CD14-positive monocyte (primary cell): ENCODE measurements around the gene MSMB. TPM values are rescaled to one million over a fixed set of nuclear protein-coding genes. Genes with fewer than 3 reads are reported as not detected.

Source experiments
- DNase-seq, 3 donors: peaks; one replicate each; pipeline ENCODE4 v3.0.0-alpha.2; 2011 to 2022
- H2AFZ ChIP-seq: 2 replicates; pipeline ENCODE4 v1.6.0; 2012; ENCODE audit warnings: mild to moderate bottlenecking, low read depth, low read length, inconsistent platforms; ENCODE audit not compliant: insufficient read depth, poor library complexity, severe bottlenecking
- H3K27ac ChIP-seq, 2 donors: 1 replicate in 1 of 2; 2 replicates in 1 of 2; pipeline ENCODE4 v1.5.1; 2012 to 2013; ENCODE audit warnings: low read length in 2 of 2, control low read depth in 1 of 2, inconsistent platforms in 1 of 2, low read depth in 1 of 2, mild to moderate bottlenecking in 1 of 2
- H3K27me3 ChIP-seq, 2 donors: one replicate each; pipeline versions ENCODE4 v1.6.0 to v1.6.1; 2011 to 2013; ENCODE audit warnings: low read length in 2 of 2; ENCODE audit not compliant: control insufficient read depth in 2 of 2, insufficient read depth in 2 of 2
- H3K36me3 ChIP-seq, 2 donors: replicated peaks in 1 of 2; 1 replicate in 1 of 2; 2 replicates in 1 of 2; pipeline versions ENCODE4 v1.5.1 to v1.6.1; 2012 to 2013; ENCODE audit warnings: low read length in 2 of 2, control low read depth in 1 of 2, inconsistent platforms in 1 of 2, mild to moderate bottlenecking in 1 of 2; ENCODE audit not compliant: insufficient read depth in 2 of 2, control insufficient read depth in 1 of 2
- H3K4me1 ChIP-seq, 2 donors: 1 replicate in 1 of 2; 2 replicates in 1 of 2; pipeline versions ENCODE4 v1.5.1 to v1.6.1; 2012 to 2013; ENCODE audit warnings: low read length in 2 of 2, control low read depth in 1 of 2, inconsistent platforms in 1 of 2, mild to moderate bottlenecking in 1 of 2, moderate library complexity in 1 of 2; ENCODE audit not compliant: insufficient read depth in 2 of 2, control insufficient read depth in 1 of 2
- H3K4me2 ChIP-seq: replicated peaks from 2 replicates; pipeline ENCODE3; 2012; ENCODE audit warnings: low read length, moderate library complexity, mild to moderate bottlenecking; ENCODE audit not compliant: poor library complexity, severe bottlenecking; ENCODE audit errors: extremely low read depth
- H3K4me3 ChIP-seq, 3 experiments: fragments of 200-600 bp in 1 of 3; sonication (generic) in 1 of 3; replicated peaks in 1 of 3; 1 replicate in 2 of 3; 2 replicates in 1 of 3; pipeline ENCODE4 v1.5.1; 2011 to 2013; ENCODE audit warnings: low read length in 3 of 3, mild to moderate bottlenecking in 3 of 3, control low read depth in 2 of 3, low read depth in 2 of 3, inconsistent platforms in 1 of 3, moderate library complexity in 1 of 3
- H3K79me2 ChIP-seq: 2 replicates; pipeline ENCODE4 v1.6.0; 2012; ENCODE audit warnings: mild to moderate bottlenecking, control low read depth, inconsistent platforms, low read length, moderate library complexity; ENCODE audit not compliant: insufficient read depth
- H3K9ac ChIP-seq: 2 replicates; pipeline ENCODE4 v1.6.0; 2017; ENCODE audit warnings: low read length, mild to moderate bottlenecking; ENCODE audit not compliant: insufficient read depth, poor library complexity, severe bottlenecking
- H3K9me3 ChIP-seq, 2 donors: replicated peaks in 1 of 2; 1 replicate in 1 of 2; 2 replicates in 1 of 2; pipeline versions ENCODE4 v1.5.1 to v1.6.1; 2012 to 2013; ENCODE audit warnings: low read length in 2 of 2, control low read depth in 1 of 2; ENCODE audit not compliant: control insufficient read depth in 1 of 2, insufficient read depth in 1 of 2
- H4K20me1 ChIP-seq: 2 replicates; pipeline ENCODE4 v1.6.0; 2012; ENCODE audit warnings: mild to moderate bottlenecking, low read length, control low read depth, moderate library complexity; ENCODE audit not compliant: insufficient read depth
- H3K27ac Mint-ChIP-seq, 7 donors: one replicate each; pipeline ENCODE4 v1.8.0; 2020; ENCODE audit warnings: mild to moderate bottlenecking in 7 of 7, mixed read lengths in 7 of 7, moderate library complexity in 6 of 7, inconsistent platforms in 2 of 7
- H3K27me3 Mint-ChIP-seq, 3 donors: one replicate each; pipeline ENCODE4 v1.8.0; 2021 to 2022; ENCODE audit warnings: low read depth in 3 of 3, mild to moderate bottlenecking in 3 of 3, mixed read lengths in 3 of 3, moderate library complexity in 3 of 3, inconsistent platforms in 1 of 3
- H3K36me3 Mint-ChIP-seq, 2 donors: one replicate each; pipeline ENCODE4 v1.8.0; 2020; ENCODE audit warnings: mixed read lengths in 2 of 2, inconsistent platforms in 1 of 2, mild to moderate bottlenecking in 1 of 2
- H3K4me1 Mint-ChIP-seq: one replicate; pipeline ENCODE4 v1.8.0; 2020; ENCODE audit warnings: mild to moderate bottlenecking, mixed read lengths
- H3K4me3 Mint-ChIP-seq, 2 donors: one replicate each; pipeline ENCODE4 v1.8.0; 2020; ENCODE audit warnings: mild to moderate bottlenecking in 2 of 2, mixed read lengths in 2 of 2, moderate library complexity in 1 of 2
- H3K9me3 Mint-ChIP-seq, 7 donors: one replicate each; pipeline ENCODE4 v1.8.0; 2020 to 2022; ENCODE audit warnings: mixed read lengths in 7 of 7, mild to moderate bottlenecking in 6 of 7, moderate library complexity in 6 of 7, inconsistent platforms in 2 of 7
- WGBS: methylation state at CpG from one replicate; pipeline ENCODE4 v1.1.5; 2013; ENCODE audit warnings: missing lambda C conversion rate; ENCODE audit not compliant: insufficient coverage; 5-methylcytosine and 5-hydroxymethylcytosine counted together
- intact Hi-C, 2 donors: fragments of 100-400 bp; cut with micrococcal nuclease; formaldehyde crosslinking; loops; one replicate each; pipeline versions ENCODE4 v1.15.0 to v1.15.1; 2023
- polyA plus RNA-seq, 3 donors: library from polyadenylated mRNA; depleted of rRNA in 1 of 3; unstranded in 2 of 3; stranded (reverse) in 1 of 3; fragments of 300-500 nt in 2 of 3; fragments of >200 nt in 1 of 3; fragmentation: Illumina TruSeq in 2 of 3; gene quantifications; 1 replicate in 2 of 3; 2 replicates in 1 of 3; pipeline ENCODE4 v1.2.3, GENCODE V29; 2012 to 2021
- TF ChIP-seq, protein P1 (sequence below): fragments of 200-600 bp; IDR thresholded peaks from one replicate; pipeline ENCODE4 v1.8.0; 2022; ENCODE audit warnings: antibody characterized with exemption, mild to moderate bottlenecking

MSMB gene
- polyA plus RNA-seq, 3 donors = not detected

DNA sequence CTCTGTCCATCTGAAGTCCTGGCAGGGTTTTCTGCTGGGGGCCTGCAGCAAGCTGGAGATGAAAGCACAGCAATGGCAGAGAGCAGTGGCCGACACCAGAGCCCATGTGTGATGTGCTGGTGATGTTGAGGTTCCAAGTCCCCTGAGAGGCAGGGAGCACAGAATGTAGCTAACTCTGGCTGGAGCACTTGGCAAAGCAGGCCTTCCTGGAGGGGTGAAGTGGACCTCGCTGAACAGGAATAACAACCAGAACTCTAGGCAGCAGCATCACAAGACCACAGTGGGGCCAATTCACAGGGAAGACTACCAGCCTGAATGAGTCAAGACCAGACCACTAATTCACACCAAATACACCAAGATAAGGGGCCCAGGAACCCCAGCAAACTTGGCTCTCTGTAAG lies 22.8 kb upstream of the MSMB start:
- no peak overlapping the region for H2AFZ ChIP-seq
- H4K20me1 ChIP-seq = no peaks in the 10 kb centered on the region
- H3K36me3 Mint-ChIP-seq = no peaks in the 10 kb centered on the region
- no peaks in the 10 kb centered on the region for H3K79me2 ChIP-seq
- no peak overlapping the region for H3K4me3 Mint-ChIP-seq
- H3K9me3 Mint-ChIP-seq = peaks cover 0 to 3% (median 0%) of the 10 kb centered on the region in 7 donors
- intact Hi-C loops = no loop called here
- H3K4me1 ChIP-seq = peaks cover 6% of the 10 kb centered on the region in 2 donors
- H3K4me2 ChIP-seq = no peak overlapping the region
- H3K9me3 ChIP-seq = no peaks in the 10 kb centered on the region
- H3K4me1 Mint-ChIP-seq = peaks cover 15% of the 10 kb centered on the region
- H3K36me3 ChIP-seq = no peaks in the 10 kb centered on the region
- H3K27me3 Mint-ChIP-seq = peaks cover 1 to 4% (median 2%) of the 10 kb centered on the region in 3 donors
- TF ChIP-seq, protein P1, sequence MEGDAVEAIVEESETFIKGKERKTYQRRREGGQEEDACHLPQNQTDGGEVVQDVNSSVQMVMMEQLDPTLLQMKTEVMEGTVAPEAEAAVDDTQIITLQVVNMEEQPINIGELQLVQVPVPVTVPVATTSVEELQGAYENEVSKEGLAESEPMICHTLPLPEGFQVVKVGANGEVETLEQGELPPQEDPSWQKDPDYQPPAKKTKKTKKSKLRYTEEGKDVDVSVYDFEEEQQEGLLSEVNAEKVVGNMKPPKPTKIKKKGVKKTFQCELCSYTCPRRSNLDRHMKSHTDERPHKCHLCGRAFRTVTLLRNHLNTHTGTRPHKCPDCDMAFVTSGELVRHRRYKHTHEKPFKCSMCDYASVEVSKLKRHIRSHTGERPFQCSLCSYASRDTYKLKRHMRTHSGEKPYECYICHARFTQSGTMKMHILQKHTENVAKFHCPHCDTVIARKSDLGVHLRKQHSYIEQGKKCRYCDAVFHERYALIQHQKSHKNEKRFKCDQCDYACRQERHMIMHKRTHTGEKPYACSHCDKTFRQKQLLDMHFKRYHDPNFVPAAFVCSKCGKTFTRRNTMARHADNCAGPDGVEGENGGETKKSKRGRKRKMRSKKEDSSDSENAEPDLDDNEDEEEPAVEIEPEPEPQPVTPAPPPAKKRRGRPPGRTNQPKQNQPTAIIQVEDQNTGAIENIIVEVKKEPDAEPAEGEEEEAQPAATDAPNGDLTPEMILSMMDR = no peak
- DNase-seq = no peak
- H3K27me3 ChIP-seq = no peaks in the 10 kb centered on the region
- no peak overlapping the region for H3K27ac ChIP-seq
- 100% methylated on average over 2 of the region's 2 CpGs for WGBS
- no peak overlapping the region for H3K4me3 ChIP-seq
- H3K9ac ChIP-seq = no peak overlapping the region
- peak overlapping the region in 1 of 7 donors; percentile 7 for H3K27ac Mint-ChIP-seq

DNA sequence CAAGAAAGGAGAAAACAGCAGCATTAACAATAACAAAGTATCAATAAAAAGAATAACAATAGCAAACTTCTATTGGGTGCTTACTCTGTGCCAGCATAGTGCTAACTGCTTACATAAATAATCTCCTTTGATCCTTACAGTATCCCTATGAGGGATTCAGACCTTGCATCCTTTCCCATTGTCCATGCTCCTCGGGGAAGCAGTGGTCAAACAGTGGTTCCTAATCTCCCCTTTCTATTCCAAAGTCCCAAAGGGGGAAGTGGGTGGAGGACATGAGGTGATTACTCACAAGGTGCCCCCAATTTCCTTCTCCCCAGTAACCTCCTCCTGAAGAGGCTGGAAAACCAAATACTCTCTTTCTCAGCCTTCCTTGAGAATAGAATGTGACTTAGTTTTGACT lies 22.0 kb upstream of the MSMB start:
- Histone ChIP-seq H3K27ac (no peak overlapping the region), H3K27me3 (no peaks in the 10 kb centered on the region), H2AFZ (peak overlapping the region; percentile 36), H3K4me3 (no peak overlapping the region), H3K9ac (no peak overlapping the region), H3K79me2 (no peaks in the 10 kb centered on the region), H3K4me1 (peaks cover 6 to 8% of the 10 kb centered on the region in 2 donors), H3K4me2 (no peak overlapping the region), H3K9me3 (no peaks in the 10 kb centered on the region), H4K20me1 (no peaks in the 10 kb centered on the region), H3K36me3 (no peaks in the 10 kb centered on the region)
- Mint-ChIP-seq H3K36me3 (no peaks in the 10 kb centered on the region), H3K4me3 (no peak overlapping the region), H3K9me3 (peaks cover 0 to 4% (median 2%) of the 10 kb centered on the region in 7 donors), H3K27me3 (peaks cover 1 to 4% (median 2%) of the 10 kb centered on the region in 3 donors), H3K27ac (no peak overlapping the region), H3K4me1 (peaks cover 15% of the 10 kb centered on the region)
- intact Hi-C loops = no loop called here
- no peak for DNase-seq
- TF ChIP-seq, protein P1 = no peak
- WGBS = no CpG with 5 or more reads among the region's 1 CpG
